NCI-H1694 treated with DMSO at 0.1 percent for 48 hours (cell line): ENCODE results near the gene MACROD2.

Source experiments
- DNase-seq: peaks from one replicate; lab custom pipeline; 2025; lab: John Stamatoyannopoulos, UW

Gene MACROD2

DNA sequence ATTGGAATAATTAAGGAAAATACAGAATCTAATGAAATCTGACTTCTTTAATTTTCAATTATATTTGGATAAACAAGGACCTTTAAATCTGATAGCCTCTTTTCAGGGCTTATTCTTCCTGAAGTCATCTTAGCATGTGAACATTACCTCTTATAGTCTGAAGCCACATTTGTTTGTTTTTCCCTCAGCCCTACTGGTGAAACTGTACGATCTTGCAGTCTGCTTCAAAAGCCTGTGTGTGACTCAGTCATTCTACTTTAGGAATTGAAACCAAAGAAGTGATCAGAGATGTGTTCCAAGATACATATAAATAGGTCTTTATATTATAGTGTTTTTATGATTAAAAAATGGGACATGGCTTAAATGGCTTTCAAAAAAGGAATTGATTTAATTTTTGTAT lies 67.5 kb downstream of the MACROD2 start:
- DNase-seq: no peak

GRCh38 chr20:14064333-14064732 lies 69.0 kb downstream of the MACROD2 start:
- DNase-seq: no peak

DNA sequence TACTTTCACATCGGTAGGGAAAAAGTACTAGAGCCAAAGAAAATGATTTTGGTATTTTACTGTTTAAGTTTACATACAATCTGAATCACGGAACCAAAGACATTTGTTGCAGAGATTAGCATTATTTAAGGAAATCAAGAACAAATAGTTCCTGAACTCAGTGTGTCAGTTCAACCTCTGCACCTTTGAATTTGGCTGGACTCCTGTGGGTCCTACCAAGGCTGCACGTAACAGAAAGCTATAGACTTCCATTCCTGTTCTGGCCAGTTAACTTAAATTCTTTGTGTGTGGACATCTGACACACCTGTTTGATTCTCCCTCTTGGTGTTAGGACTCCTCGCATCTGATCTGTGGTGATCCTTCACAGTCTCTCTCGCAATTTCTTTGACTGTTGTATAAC lies 69.6 kb downstream of the MACROD2 start:
- DNase-seq: no peak

GRCh38 chr20:14065774-14066173 lies 70.5 kb downstream of the MACROD2 start:
- no peak for DNase-seq

DNA sequence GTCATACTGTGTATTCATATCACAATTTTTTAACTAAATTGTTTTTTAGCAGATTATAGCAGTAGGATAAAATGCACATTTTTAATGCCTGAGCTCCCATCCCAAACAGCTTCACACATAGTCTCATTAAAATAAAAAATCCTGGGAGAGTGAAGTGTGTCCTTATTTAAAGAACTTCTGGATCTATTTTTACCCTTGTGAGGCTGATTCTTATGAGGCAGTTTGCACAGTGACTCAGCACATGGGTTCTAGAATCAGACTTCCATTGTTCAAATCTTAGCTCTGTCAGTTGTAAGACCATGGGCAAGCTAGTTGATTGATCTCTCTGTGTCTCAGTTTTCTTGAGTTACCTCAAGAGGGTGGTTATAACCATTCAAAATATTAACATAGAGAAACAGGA lies 72.3 kb downstream of the MACROD2 start:
- no peak for DNase-seq

DNA sequence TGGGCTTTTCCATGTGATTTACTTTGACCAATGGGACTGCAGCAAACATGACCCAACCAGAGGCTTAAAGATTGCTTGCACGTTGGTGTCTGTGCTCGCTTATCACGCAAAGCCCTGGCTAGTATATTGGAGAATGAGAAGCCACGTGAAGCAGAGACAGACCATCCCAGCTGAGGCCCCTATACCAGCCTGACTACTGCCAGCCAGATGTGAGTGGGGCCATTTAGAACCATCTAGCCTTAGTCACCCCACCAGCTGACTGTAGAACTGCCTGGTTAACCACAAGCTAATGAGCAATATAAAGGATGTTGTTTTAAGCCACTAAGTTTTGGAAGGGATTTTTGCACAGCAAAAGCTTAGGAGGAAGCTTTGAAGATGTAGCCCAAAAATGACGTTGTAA lies 74.5 kb downstream of the MACROD2 start:
- no peak for DNase-seq

DNA sequence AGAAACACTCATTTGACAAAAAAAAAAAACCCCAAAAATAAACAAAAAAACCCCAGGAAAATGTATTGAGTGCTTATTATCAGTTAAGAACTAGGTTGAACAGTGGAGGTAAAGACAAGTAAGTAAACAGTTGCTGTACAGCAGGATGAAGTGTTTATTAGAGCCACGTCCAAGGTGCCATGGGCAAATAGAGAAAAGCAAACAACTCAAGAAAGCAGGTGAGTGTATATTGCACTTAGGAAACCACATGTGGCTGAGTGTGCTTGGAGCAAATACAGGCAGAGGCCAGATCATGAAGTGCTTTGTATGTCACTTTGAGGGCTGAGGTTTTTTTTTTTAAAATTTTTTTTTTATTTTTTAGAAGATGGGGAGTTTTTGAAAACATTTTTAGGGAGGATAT lies 98.3 kb downstream of the MACROD2 start:
- DNase-seq: no peak

GRCh38 chr20:14098261-14098660 lies 102.9 kb downstream of the MACROD2 start:
- no peak for DNase-seq

GRCh38 chr20:14113416-14113815 lies 118.1 kb downstream of the MACROD2 start:
- DNase-seq: no peak

DNA sequence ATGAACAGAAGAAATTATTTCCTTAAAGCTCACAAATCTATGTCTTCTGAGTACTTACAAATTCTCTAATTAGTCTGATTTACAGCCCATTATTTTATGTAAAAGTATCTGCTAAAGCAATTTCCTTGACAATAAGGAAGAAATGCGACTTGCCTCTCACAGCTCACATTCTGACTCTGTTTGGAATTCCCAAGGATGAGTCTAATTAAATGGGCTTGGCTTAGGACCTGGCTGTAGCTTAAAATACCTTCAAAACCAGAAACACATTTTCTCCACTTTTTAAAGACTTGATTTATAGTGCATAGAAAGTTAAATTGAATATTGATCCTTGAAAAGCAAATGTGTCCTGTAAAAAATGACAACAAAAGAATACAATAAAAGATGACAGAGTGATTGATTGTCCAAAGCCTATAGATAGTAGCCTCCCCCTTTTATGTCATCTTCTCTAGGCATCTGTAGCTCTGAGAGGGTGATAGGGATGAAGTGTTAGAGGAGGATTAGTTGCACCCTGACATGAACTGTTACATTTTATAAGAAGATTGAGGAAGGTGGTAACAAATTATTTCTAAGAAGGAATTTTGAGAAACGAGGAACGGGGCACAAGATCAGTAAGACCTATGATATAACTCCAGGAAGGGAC lies 118.9 kb downstream of the MACROD2 start:
- no peak for DNase-seq

DNA sequence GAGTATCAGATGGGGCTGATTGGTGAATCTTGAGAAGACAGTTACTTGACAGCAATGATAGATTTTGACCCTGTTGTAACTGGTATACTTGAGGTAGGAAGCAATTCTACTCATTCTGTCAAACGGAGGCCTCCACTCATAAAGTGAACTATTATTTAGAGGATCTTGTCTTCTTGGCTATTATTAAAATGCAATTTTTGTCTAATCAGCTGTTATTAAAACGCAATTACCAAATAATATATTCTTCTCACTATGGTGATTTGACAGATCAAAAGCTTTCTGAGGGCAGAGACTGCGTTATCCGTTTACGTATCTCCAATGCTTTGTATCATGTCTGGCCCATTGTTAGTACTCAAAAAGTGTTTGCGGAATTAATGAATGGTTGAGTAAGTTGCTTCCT lies 120.7 kb downstream of the MACROD2 start:
- DNase-seq: no peak

DNA sequence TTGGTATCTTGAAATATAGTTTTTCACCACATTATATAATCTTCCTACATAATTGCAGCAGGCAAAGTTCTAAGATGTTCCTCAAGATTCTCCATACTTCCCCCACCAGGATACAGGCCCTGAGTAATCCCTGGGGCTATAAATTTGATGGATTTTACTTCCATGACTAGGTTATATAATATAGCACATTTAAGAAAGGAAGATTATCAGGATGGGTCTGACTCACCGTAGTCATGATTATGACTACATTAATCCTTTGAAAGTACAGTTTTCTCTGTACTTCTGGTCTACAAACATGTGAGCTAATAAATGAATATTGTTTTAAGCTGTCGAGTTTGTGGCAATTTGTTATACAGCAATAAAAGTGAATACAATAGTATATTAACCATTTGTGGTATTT lies 122.5 kb downstream of the MACROD2 start:
- DNase-seq: no peak

DNA sequence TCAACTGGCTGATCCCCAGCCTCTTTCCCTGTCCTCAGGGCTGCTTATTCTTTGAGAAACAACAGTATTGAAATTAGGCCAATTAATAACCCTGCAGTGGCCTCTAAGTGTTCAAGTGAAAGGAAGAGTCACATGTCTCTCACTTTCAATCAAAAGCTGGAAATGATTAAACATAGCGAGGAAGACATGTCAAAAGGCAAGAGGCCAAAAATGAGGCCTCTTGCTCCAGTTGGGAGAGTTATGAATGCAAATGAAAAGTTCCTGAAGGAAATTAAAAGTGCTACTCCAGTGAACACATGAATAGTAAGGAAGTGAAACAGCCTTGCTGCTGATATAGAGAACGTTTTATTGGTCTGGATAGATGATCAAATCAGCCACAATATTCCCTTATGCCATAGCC lies 131.5 kb downstream of the MACROD2 start:
- DNase-seq: no peak

- no peak for DNase-seq
Measured at GRCh38 chr20:14127514-14128223, 132.4 kb downstream of the MACROD2 start.

DNA sequence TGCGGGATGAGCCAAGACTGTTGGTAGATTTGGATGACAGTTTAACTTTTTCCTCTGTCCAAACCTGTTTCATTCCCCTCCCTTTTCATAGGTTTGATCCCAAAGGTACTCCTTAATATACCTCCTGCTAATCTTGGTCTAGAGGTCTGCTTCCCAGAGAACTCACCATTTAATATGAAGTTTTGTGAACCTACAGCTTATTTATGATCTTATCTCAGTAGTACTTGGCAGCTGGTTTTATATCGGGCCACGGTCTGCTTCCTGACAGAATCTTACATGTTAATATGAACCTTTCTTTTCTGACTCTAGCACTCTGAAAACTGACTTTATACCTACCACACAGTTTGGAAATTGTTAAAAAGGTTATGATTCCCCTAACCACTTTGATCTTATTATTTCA lies 138.7 kb downstream of the MACROD2 start:
- no peak for DNase-seq

DNA sequence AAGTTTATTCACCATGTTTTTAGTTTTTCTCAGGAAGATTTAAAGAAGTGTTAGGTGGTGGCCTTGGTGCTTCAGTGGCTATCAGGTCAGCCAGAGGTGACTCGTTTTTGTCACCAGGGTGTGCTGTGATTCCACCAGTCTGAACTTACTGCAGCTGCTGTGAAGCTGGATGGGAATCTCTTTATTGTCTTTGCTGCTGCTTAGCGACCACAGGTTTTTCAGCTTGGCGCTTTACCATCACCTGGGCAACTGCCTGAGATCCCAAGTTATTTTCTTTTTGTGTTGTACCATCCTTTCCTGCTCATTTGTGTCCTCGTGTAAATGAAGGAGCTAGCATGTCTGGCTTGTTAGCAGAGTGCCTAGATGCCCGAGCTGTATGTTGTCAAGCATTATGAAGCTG lies 146.9 kb downstream of the MACROD2 start:
- DNase-seq: peak; percentile 38

GRCh38 chr20:14142964-14143627 lies 147.8 kb downstream of the MACROD2 start:
- no peak for DNase-seq

DNA sequence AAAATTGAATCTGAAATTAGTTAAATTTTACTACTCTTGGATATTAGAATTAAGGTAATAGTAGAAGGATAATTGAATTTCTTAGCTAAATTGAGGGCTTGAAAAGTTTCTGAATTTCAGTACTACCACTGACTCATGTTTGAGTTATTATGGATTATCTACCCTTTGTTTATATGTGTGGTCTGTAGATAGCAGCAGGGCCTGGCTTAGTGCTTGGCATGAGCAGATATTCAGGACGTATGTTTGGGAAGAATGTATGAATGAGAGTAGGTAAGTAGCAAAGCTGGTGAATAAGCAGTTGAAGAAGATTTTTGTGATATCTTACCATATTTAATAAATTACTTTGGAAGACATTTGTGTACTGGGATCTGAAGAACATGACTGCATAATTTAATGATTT lies 152.7 kb downstream of the MACROD2 start:
- no peak for DNase-seq

GRCh38 chr20:14155361-14155760 lies 160.0 kb downstream of the MACROD2 start:
- no peak for DNase-seq

DNA sequence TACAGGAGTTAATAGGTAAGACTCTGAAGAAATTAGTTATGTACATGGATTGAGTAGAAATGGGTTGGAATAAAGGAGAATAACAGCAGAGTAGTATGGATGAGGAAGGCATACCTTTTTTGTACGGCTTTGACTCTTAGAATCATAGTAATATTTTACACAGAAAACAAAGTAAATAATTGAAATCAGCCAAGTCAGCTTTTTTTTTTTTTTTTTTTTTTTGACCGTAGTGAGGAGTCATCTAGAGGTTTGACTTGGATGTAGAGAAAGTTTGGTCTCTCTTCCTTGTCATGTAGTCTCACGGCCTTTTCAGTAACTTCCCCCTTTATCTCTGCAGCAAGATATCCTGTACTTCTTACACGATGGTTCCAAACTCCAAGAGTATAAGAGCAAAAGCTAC lies 183.2 kb downstream of the MACROD2 start:
- DNase-seq: no peak

- DNase-seq: no peak
Measured at GRCh38 chr20:14178952-14179351, 183.6 kb downstream of the MACROD2 start.

GRCh38 chr20:14189794-14190402 lies 194.6 kb downstream of the MACROD2 start:
- peak; percentile 14 for DNase-seq

DNA sequence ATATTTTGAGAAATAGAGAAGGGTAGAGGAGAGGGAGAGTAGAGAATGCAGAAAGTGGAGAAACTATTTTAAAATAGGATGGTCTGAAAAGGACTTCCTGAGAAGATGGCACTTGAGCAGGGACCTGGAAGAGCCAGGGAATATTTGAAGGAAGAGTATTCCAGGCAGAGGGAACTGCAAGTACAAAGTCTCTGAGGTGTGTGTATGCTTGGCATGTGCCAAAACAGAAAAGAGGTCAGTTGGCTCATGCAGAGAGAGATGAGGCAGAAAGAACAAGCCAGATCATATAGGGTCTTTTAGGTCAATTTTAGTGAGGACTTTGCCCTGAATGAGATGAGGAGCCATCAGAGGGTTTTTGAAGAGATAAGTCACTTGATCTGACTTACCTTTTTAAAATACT lies 196.2 kb downstream of the MACROD2 start:
- no peak for DNase-seq
